GF-D8 (cell line): ENCODE data around the gene PRDX1.
"Not testable (repeated sequence)": the region's sequence is repeated elsewhere in the genome, so short reads cannot be mapped to it uniquely, and the experiment has no call there.

Source experiments
- DNase-seq: peaks from one replicate; lab custom pipeline; 2025; lab: John Stamatoyannopoulos, UW

PRDX1 gene

GRCh38 chr1:45535988-45536766 is 14.5 kb upstream of the PRDX1 start:
- DNase-seq = no peak

- no peak for DNase-seq
These were observed 10.2 kb upstream of the PRDX1 start for GRCh38 chr1:45531873-45532272.

GRCh38 chr1:45530632-45531135 is 9.0 kb upstream of the PRDX1 start:
- no peak for DNase-seq

- DNase-seq = no peak
These were observed 4.5 kb upstream of the PRDX1 start for GRCh38 chr1:45526135-45526644.

- not testable (repeated sequence) for DNase-seq
These were observed 2.3 kb upstream of the PRDX1 start for GRCh38 chr1:45523975-45524374.

GRCh38 chr1:45523516-45523915 is 1.8 kb upstream of the PRDX1 start:
- DNase-seq = not testable (repeated sequence)

GRCh38 chr1:45522324-45523104 is 830 bp upstream of the PRDX1 start:
- DNase-seq = no peak

- DNase-seq = not testable (repeated sequence)
These were observed 1.9 kb downstream of the PRDX1 start for GRCh38 chr1:45519774-45520173.

- DNase-seq = no peak
These were observed 2.8 kb downstream of the PRDX1 start for GRCh38 chr1:45518910-45519309.

- DNase-seq = not testable (repeated sequence)
These were observed 3.3 kb downstream of the PRDX1 start for GRCh38 chr1:45518366-45518765.

- no peak for DNase-seq
These were observed 5.2 kb downstream of the PRDX1 start for GRCh38 chr1:45516465-45516864.

GRCh38 chr1:45516036-45516435 is 5.6 kb downstream of the PRDX1 start:
- no peak for DNase-seq

GRCh38 chr1:45513532-45514260 is 8.0 kb downstream of the PRDX1 start:
- not testable (repeated sequence) for DNase-seq

GRCh38 chr1:45512641-45513054 is 9.0 kb downstream of the PRDX1 start:
- DNase-seq = peak; percentile 24

GRCh38 chr1:45510972-45511527 is 10.6 kb downstream of the PRDX1 start:
- DNase-seq = no peak

- DNase-seq = no peak
These were observed 11.4 kb downstream of the PRDX1 start for GRCh38 chr1:45510036-45510971.

GRCh38 chr1:45508295-45509151 is 13.2 kb downstream of the PRDX1 start:
- DNase-seq = no peak

- no peak for DNase-seq
These were observed 13.8 kb downstream of the PRDX1 start for GRCh38 chr1:45507893-45508292.

GRCh38 chr1:45507195-45507594 is 14.5 kb downstream of the PRDX1 start:
- no peak for DNase-seq
